HG03469 (cell line): ENCODE results near the gene GARIN1A.

ENCODE experiments used
- ATAC-seq: cut with Tn5 transposase; IDR thresholded peaks from one replicate; pipeline ENCODE4 v1.9.1; 2021; ENCODE audit warnings: mild to moderate bottlenecking, moderate library complexity, moderate number of reproducible peaks; ENCODE audit not compliant: unreplicated experiment

Gene GARIN1A

DNA sequence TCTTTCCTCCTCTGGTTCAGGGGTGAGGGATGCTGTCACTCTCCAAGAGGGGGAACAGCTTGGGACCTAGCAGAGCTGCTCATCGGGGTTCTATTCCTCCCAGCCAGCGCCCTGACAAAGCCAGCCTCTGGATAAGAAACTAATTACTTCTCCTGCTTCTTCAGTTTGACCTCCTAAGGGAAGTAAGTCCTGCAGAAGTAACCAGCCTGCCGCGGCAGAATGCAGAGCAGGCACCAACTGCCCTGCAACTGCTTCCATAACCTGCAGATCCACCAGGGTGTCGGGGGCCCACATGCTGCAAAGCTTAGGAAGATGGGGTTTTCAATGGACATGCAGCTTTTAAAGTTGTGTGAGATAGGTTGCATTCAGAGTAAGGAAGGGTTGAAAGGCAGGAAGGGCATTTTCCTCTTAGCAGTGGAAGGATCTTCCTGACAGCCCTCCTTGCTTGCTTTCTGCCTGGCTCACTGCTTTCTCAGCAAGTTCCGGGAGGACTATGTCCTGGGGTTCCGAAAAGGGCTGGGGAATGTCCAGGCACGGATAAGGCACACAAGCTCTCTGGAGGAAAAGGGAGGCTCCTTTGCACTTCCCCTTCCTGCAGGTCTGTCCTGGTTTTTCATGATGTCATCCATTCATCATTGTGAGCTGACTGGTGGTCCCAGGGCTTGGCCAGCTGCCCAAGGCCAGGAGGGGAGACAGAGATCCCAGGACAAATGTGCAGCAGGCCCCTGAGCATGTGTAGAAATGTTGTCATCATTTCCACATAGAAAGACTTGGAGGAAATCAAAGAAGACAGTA lies 42.8 kb downstream of the GARIN1A start:
- ATAC-seq: no peak

DNA sequence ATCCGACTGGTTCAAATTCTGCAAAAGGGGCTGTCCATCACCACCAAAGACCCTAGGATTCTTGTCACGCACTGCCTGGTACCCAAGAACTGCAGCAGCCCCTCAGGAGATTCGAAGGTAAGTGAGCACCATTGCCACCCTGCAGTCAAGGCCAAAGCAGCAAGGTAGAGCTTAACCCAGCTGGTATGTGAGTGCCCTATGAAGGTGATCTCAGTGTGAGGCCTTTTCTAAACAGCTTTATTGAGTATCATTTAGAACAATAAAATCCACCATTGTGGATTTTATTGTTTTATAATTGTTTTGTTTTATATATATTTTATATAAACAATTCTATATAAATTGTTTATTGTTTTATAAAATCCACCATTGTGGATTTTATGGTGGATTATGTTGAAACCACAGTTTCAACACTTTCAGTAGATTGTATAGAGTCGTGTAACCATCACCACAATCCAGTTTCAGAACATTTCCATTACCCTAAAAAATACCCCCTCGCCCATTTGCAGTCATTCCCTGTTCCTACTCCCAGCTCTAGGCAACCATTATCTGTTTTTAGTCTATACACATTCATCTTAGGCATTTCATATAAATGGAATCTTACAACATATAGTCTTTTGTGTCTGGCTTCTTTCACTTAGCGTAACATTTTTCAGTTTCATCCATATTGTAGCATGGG lies 47.0 kb downstream of the GARIN1A start:
- no peak for ATAC-seq

DNA sequence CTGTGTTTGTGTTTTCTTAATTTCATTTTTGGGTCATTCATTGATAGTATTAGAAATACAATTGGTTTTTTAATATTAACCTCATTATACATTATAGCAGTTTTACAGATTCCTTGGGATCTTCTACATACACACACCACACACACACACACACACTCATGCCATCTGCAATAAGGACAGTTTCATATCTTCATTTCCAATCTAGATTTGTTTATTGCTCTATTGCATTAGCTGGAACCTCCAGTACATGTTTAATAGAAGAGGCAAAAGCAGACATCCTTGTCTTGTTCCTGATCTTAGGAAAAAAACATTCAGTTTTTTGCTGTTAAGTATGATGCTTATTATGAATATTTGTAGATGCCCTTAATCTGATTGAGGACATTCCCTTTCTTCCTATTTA lies 49.3 kb downstream of the GARIN1A start:
- no peak for ATAC-seq
